AG10803 (cell line): ENCODE data around the gene ADORA2B.

ENCODE experiments used
- DNase-seq: peaks from one replicate; pipeline ENCODE4 v3.0.0; 2010; ENCODE audit warnings: low read depth
- H3K4me3 ChIP-seq: 2 replicates; pipeline ENCODE4 v1.5.1; 2011; ENCODE audit warnings: mild to moderate bottlenecking, low read length, control low read depth
- TF ChIP-seq, protein P1 (sequence below): conservative IDR thresholded peaks from 2 replicates; pipeline ENCODE4 v1.5.1; 2011; ENCODE audit warnings: mild to moderate bottlenecking, low read length, control low read depth, inconsistent platforms

Gene ADORA2B

GRCh38 chr17:15996322-15996721, 51.4 kb downstream of the ADORA2B start:
- no peak overlapping the region for H3K4me3 ChIP-seq
- TF ChIP-seq, protein P1, sequence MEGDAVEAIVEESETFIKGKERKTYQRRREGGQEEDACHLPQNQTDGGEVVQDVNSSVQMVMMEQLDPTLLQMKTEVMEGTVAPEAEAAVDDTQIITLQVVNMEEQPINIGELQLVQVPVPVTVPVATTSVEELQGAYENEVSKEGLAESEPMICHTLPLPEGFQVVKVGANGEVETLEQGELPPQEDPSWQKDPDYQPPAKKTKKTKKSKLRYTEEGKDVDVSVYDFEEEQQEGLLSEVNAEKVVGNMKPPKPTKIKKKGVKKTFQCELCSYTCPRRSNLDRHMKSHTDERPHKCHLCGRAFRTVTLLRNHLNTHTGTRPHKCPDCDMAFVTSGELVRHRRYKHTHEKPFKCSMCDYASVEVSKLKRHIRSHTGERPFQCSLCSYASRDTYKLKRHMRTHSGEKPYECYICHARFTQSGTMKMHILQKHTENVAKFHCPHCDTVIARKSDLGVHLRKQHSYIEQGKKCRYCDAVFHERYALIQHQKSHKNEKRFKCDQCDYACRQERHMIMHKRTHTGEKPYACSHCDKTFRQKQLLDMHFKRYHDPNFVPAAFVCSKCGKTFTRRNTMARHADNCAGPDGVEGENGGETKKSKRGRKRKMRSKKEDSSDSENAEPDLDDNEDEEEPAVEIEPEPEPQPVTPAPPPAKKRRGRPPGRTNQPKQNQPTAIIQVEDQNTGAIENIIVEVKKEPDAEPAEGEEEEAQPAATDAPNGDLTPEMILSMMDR = no peak
- DNase-seq = no peak

DNA sequence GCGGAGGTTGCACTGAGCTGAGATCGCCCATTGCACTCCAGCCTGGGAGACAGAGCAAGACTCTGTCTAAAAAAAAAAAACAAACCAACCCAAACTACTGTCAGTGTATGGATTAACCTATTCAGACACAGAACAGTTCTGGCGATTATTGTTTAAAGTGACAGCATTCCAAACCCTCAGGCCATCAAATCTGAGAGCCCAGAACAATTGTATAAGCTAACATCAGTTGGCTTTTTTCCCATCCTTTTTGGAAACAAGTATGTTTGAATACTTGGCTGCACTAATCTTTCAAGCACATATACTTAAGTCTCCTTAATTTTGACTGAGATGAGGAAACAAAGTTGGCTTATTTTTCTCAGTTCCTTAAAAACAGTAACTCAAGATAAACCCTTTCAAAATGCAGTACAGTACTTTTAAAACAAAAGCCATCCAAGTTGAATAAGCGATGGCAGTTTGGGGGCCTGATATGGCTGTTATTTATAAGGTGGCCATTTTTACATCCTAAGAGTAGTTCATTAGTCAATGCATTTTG, 53.2 kb downstream of the ADORA2B start:
- TF ChIP-seq, protein P1 = no peak
- no peak overlapping the region for H3K4me3 ChIP-seq
- DNase-seq = no peak

DNA sequence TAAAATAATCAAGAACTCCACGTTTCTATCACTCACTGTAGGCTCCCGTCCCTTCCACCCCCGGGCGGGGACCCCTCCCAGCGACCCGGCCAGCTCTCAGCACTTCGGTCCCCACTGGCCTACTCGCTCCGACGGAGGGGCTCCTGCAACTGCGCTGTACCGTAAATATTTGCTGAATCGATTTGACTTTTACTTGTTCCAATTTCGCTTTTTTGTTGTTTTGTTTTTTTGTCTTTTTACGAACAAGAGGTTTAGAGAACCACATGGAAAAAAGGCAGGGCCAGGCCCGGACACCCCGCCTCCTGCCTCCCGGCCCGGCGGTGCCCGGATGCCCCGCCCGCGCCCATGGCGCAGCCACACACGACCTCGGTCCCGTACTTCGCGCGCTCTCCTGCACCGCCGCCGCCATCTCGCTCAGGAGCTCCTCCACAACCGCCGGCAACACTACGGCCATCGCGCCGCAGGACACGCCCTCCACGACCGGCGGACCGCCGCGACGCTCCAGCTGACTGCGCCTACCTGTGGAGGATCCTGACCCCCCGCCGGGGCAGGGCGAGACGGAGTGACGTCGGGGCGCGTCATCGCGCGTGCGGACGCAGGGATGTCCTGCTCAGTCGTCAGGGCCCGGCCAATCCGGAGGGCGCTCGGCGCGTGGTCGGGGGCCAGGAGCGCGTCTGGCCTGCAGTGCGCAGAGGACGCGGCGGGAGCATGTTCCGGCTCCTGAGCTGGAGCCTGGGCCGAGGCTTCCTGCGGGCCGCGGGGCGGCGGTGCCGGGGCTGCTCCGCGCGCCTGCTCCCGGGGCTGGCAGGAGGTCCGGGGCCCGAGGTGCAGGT, 54.4 kb downstream of the ADORA2B start, which contains the start of the genes TTC19 and ZSWIM7:
Gene TTC19, plus strand, starts transcription at position 684 of the 833 bp plus-strand sequence. Its CDS starts 25 bp downstream, at position 709.
Gene ZSWIM7, minus strand, starts transcription at position 564 of the 833 bp plus-strand sequence. Its CDS starts 110 bp downstream, at position 454.
- peak; percentile 90 for DNase-seq
- TF ChIP-seq, protein P1 = no peak

GRCh38 chr17:15999974-16000827, 55.3 kb downstream of the ADORA2B start:
- DNase-seq = peak; percentile 17
- TF ChIP-seq, protein P1 = no peak
- peak overlapping the region; percentile 80 for H3K4me3 ChIP-seq

More for the DNA sequence above, 54.4 kb downstream of the ADORA2B start, which contains the start of the genes TTC19 and ZSWIM7:
- peak within 1 kb of the TSS; percentile 80 for H3K4me3 ChIP-seq

- peak; percentile 22 for DNase-seq
- TF ChIP-seq, protein P1 = no peak
- H3K4me3 ChIP-seq = no peak overlapping the region
Measured at GRCh38 chr17:16001226-16001897, 56.4 kb downstream of the ADORA2B start.

GRCh38 chr17:16002708-16003260, 57.9 kb downstream of the ADORA2B start:
- no peak for DNase-seq
- no peak overlapping the region for H3K4me3 ChIP-seq
- TF ChIP-seq, protein P1 = no peak
